ENCODE results near the gene UTP11. TPM values are rescaled to one million over a fixed set of nuclear protein-coding genes. Genes with fewer than 3 reads are reported as not detected.

Gene UTP11
- total RNA-seq, 1 experiment from 2014 or later = 48.1 TPM

DNA sequence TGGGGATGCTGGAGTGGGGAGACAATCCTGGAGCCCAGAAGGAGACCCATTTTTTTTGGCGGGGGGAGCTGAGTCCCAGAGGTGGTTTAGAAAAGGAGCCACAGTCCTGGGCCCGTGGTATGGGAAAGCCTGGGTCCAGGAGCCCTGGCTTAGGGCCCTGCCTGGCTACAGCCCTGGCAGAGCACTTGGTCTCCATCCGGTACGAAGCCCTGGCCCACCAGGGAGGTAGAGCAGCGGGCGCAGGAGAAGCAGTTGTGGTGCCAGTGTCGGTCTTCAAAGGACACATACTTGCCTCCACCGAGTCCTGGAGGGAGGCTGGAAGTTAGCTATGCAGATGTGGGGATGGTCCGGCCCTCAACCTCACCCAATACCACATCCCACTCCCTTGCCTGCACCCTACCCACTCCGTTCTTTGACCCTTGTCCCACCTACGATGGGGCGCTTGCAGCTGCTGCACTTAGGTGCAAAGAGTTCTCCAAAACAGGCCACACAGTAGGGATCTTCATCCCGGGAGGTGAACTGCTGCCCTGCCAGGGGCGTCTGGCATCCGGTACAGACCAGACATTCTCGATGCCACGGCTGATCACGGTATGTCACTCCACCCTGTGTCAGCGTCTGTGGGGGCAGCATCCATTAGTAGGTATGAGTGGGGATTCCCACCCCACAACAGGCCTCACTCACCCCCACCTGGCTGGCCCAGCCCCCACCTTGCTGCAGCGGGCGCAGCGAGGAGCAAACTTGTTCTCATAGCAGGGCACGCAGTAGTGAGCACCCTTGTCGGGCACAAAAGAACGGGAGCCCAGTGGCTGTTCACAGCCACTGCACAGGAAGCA is 15.1 kb upstream of the UTP11 start:
- no peaks in the 10 kb centered on the region for H3F3A ChIP-seq (ENCODE audit: low read length, unreplicated experiment)
- no peaks in the 10 kb centered on the region for H3K79me2 ChIP-seq (ENCODE audit: low read length)
- H2AFZ ChIP-seq (ENCODE audit: low read length) = no peak overlapping the region
- no peak overlapping the region for H3K4me2 ChIP-seq (ENCODE audit: low read length)
- ATAC-seq (no peak), DNase-seq (no peak)
- no peak overlapping the region for H3K9ac ChIP-seq (ENCODE audit: low read length)
- H3K36me3 ChIP-seq (ENCODE audit: low read depth, low read length) = no peaks in the 10 kb centered on the region; the same call in 1 of the 2 replicates
- no peaks in the 10 kb centered on the region for H3K9me3 ChIP-seq (ENCODE audit: low read length)
- ChIA-PET CTCF (no interaction called here), POLR2A (ENCODE audit: unreplicated experiment) (no interaction called here)
- intact Hi-C loops (cut with micrococcal nuclease) = no loop called here
- no peak for TF ChIP-seq EZH2 (IDR thresholded peaks at IDR 0.05; ENCODE audit: low read length, unreplicated experiment)
- no peak for TF ChIP-seq EZH2phosphoT487 (IDR thresholded peaks at IDR 0.05; ENCODE audit: borderline replicate concordance, low read length)
- TF ChIP-seq, protein P1, sequence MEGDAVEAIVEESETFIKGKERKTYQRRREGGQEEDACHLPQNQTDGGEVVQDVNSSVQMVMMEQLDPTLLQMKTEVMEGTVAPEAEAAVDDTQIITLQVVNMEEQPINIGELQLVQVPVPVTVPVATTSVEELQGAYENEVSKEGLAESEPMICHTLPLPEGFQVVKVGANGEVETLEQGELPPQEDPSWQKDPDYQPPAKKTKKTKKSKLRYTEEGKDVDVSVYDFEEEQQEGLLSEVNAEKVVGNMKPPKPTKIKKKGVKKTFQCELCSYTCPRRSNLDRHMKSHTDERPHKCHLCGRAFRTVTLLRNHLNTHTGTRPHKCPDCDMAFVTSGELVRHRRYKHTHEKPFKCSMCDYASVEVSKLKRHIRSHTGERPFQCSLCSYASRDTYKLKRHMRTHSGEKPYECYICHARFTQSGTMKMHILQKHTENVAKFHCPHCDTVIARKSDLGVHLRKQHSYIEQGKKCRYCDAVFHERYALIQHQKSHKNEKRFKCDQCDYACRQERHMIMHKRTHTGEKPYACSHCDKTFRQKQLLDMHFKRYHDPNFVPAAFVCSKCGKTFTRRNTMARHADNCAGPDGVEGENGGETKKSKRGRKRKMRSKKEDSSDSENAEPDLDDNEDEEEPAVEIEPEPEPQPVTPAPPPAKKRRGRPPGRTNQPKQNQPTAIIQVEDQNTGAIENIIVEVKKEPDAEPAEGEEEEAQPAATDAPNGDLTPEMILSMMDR (conservative IDR thresholded peaks at IDR 0.05; ENCODE audit: low read depth, low read length) = no peak
- no peaks in the 10 kb centered on the region for H3K27me3 ChIP-seq (ENCODE audit: low read length)
- H4K20me1 ChIP-seq (ENCODE audit: low read length) = no peaks in the 10 kb centered on the region
- no peak overlapping the region for H3K27ac ChIP-seq (ENCODE audit: low read length)
- H3K9me2 ChIP-seq (replicated peaks; ENCODE audit: low read length) = no peaks in the 10 kb centered on the region
- H3K4me3 ChIP-seq (ENCODE audit: low read length) = no peak overlapping the region
- peaks cover 23% of the 10 kb centered on the region for H3K4me1 ChIP-seq (ENCODE audit: insufficient read depth, low read length)
- no TSS peak for BruUV-seq (replicated peaks)

DNA sequence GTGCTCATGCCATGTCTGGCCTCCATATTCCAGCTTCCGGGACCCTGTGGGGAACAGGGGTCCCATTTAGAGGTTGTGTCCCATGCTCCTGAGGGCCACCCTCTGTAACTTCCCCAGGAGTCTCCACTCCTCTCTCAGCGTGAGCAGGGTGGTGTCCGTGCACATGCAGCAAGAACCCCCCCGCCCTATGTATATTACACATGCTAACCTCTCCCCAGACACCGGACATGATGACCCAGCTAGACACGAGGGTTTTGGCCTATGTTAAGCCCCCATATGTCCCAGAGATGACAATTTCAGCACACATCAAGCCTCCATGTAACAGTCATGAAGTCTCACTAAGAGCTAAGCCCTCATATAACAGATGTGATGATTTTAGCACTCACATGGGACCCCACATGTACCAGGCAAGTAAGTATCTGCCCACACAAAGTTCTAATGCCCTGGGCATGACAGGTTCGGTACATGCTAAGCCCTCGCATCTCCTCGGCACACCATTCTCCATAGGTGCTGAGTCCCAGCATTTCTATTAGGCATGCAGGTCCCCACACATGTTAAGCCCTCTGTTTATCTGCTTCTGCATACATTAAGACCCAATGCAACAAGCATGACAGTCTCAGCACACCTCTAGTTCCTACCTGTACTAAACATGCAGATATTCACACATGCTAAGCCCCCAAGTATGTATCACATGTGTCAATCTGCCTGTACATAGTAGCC is 14.3 kb upstream of the UTP11 start:
- no peak overlapping the region for H2AFZ ChIP-seq (ENCODE audit: low read length)
- TF ChIP-seq EZH2 (IDR thresholded peaks at IDR 0.05; ENCODE audit: low read length, unreplicated experiment) = no peak
- TF ChIP-seq, protein P1 (conservative IDR thresholded peaks at IDR 0.05; ENCODE audit: low read depth, low read length) = no peak
- TF ChIP-seq EZH2phosphoT487 (IDR thresholded peaks at IDR 0.05; ENCODE audit: borderline replicate concordance, low read length) = no peak
- H4K20me1 ChIP-seq (ENCODE audit: low read length) = no peaks in the 10 kb centered on the region
- no peak overlapping the region for H3K27ac ChIP-seq (ENCODE audit: low read length)
- no peaks in the 10 kb centered on the region for H3F3A ChIP-seq (ENCODE audit: low read length, unreplicated experiment)
- no peaks in the 10 kb centered on the region for H3K9me2 ChIP-seq (replicated peaks; ENCODE audit: low read length)
- intact Hi-C loops (cut with micrococcal nuclease) = no loop called here
- no peak for DNase-seq
- peaks cover 23% of the 10 kb centered on the region for H3K4me1 ChIP-seq (ENCODE audit: insufficient read depth, low read length)
- no TSS peak for BruUV-seq (replicated peaks)
- H3K79me2 ChIP-seq (ENCODE audit: low read length) = 0 out of 2 replicates have a peak, but pooled peaks cover 2% of the 10 kb centered on the region
- no peak for ATAC-seq
- no peak overlapping the region for H3K4me3 ChIP-seq (ENCODE audit: low read length)
- H3K9me3 ChIP-seq (ENCODE audit: low read length) = no peaks in the 10 kb centered on the region
- ChIA-PET CTCF (no interaction called here), POLR2A (ENCODE audit: unreplicated experiment) (no interaction called here)
- H3K4me2 ChIP-seq (ENCODE audit: low read length) = no peak overlapping the region
- H3K9ac ChIP-seq (ENCODE audit: low read length) = no peak overlapping the region
- H3K27me3 ChIP-seq (ENCODE audit: low read length) = no peaks in the 10 kb centered on the region
- H3K36me3 ChIP-seq (ENCODE audit: low read depth, low read length) = no peaks in the 10 kb centered on the region; the same call in 1 of the 2 replicates
